Neuron (in vitro differentiated cells): Measurements from ENCODE around the gene PSD.
A peak's percentile ranks its signal among the peaks of the same experiment; 100 is the strongest.

Experiments used
- H2AFZ ChIP-seq: one replicate; pipeline ENCODE4 v1.6.1; 2013; ENCODE audit warnings: low read depth, mild to moderate bottlenecking, inconsistent platforms, low read length, moderate library complexity
- H3K27me3 ChIP-seq: one replicate; pipeline ENCODE4 v1.6.1; 2013; ENCODE audit warnings: low read length; ENCODE audit not compliant: insufficient read depth
- H3K36me3 ChIP-seq: one replicate; pipeline ENCODE4 v1.6.1; 2013; ENCODE audit warnings: low read length; ENCODE audit not compliant: insufficient read depth
- H3K4me1 ChIP-seq: one replicate; pipeline ENCODE4 v1.6.1; 2013; ENCODE audit warnings: low read length; ENCODE audit not compliant: insufficient read depth
- H3K4me3 ChIP-seq: 2 replicates; pipeline ENCODE4 v1.5.1; 2013; ENCODE audit warnings: mild to moderate bottlenecking, low read length, moderate library complexity
- H3K9me3 ChIP-seq: one replicate; pipeline ENCODE4 v1.6.1; 2013; ENCODE audit warnings: low read length

The PSD gene

GRCh38 chr10:102410429-102411073 is 8.0 kb downstream of the PSD start:
- Histone ChIP-seq H3K9me3 (no peaks in the 10 kb centered on the region), H3K4me1 (peaks cover 65% of the 10 kb centered on the region), H3K4me3 (no peak overlapping the region), H2AFZ (no peak overlapping the region), H3K27me3 (no peaks in the 10 kb centered on the region), H3K36me3 (no peaks in the 10 kb centered on the region)

- Histone ChIP-seq H3K9me3 (no peaks in the 10 kb centered on the region), H3K27me3 (no peaks in the 10 kb centered on the region), H3K36me3 (peaks cover 1% of the 10 kb centered on the region), H2AFZ (no peak overlapping the region), H3K4me1 (peaks cover 61% of the 10 kb centered on the region), H3K4me3 (peak overlapping the region; percentile 41)
Observed at GRCh38 chr10:102409604-102410428, 8.8 kb downstream of the PSD start.

- Histone ChIP-seq H2AFZ (no peak overlapping the region), H3K36me3 (peaks cover 8% of the 10 kb centered on the region), H3K4me3 (peak overlapping the region; percentile 41), H3K9me3 (no peaks in the 10 kb centered on the region), H3K27me3 (no peaks in the 10 kb centered on the region), H3K4me1 (peaks cover 52% of the 10 kb centered on the region)
Observed at GRCh38 chr10:102408728-102409603, 9.6 kb downstream of the PSD start.

GRCh38 chr10:102408131-102408727 is 10.4 kb downstream of the PSD start:
- Histone ChIP-seq H3K4me3 (peak overlapping the region; percentile 41), H3K27me3 (no peaks in the 10 kb centered on the region), H3K9me3 (no peaks in the 10 kb centered on the region), H3K36me3 (peaks cover 11% of the 10 kb centered on the region), H2AFZ (no peak overlapping the region), H3K4me1 (peaks cover 45% of the 10 kb centered on the region)

DNA sequence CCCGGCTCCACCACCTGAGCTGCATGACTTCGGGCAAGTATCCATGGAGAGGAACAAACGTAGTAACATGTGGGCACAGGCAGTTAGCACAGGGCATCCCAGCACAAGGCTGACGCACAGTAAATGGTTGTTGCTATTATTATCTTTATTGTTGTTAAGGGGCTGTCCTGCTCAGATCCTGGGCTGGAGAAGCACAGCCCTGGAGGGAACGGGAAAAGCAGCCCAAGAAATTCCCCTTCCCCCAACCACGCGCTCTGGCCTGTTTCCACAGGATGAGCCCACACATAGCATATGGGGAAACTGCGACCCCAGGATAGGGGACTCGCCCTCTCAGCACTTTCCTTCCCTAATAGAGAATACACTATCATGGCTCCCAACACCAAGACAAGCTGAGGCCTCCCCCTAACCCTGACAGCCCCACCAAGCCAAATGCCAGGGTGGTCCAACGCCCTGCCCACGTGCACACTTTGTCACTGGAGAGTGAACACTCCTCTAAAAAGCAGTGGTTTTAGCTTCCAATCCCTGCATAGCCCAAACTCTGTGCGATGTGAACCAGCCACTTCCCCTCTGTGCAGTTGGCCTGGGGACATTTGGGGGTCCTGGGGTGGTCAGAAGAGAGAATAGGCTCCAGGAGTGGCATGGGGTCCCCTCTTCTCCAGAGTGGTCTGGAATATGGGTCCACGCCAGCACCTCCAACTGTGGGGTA is 11.0 kb downstream of the PSD start:
- H3K4me1 ChIP-seq: peaks cover 39% of the 10 kb centered on the region
- H3K4me3 ChIP-seq: no peak overlapping the region
- peaks cover 13% of the 10 kb centered on the region for H3K36me3 ChIP-seq
- no peaks in the 10 kb centered on the region for H3K9me3 ChIP-seq
- no peak overlapping the region for H2AFZ ChIP-seq
- H3K27me3 ChIP-seq: no peaks in the 10 kb centered on the region

GRCh38 chr10:102406815-102407214 is 11.8 kb downstream of the PSD start:
- peaks cover 31% of the 10 kb centered on the region for H3K4me1 ChIP-seq
- H3K27me3 ChIP-seq: no peaks in the 10 kb centered on the region
- H3K36me3 ChIP-seq: peaks cover 13% of the 10 kb centered on the region

GRCh38 chr10:102405632-102406031 is 13.0 kb downstream of the PSD start:
- H2AFZ ChIP-seq: no peak overlapping the region
- H3K36me3 ChIP-seq: peaks cover 23% of the 10 kb centered on the region
- no peak overlapping the region for H3K4me3 ChIP-seq
- no peaks in the 10 kb centered on the region for H3K9me3 ChIP-seq
- H3K27me3 ChIP-seq: no peaks in the 10 kb centered on the region
- H3K4me1 ChIP-seq: peaks cover 20% of the 10 kb centered on the region

More at GRCh38 chr10:102406815-102407214, 11.8 kb downstream of the PSD start:
- no peak overlapping the region for H3K4me3 ChIP-seq
- no peaks in the 10 kb centered on the region for H3K9me3 ChIP-seq
- no peak overlapping the region for H2AFZ ChIP-seq

DNA sequence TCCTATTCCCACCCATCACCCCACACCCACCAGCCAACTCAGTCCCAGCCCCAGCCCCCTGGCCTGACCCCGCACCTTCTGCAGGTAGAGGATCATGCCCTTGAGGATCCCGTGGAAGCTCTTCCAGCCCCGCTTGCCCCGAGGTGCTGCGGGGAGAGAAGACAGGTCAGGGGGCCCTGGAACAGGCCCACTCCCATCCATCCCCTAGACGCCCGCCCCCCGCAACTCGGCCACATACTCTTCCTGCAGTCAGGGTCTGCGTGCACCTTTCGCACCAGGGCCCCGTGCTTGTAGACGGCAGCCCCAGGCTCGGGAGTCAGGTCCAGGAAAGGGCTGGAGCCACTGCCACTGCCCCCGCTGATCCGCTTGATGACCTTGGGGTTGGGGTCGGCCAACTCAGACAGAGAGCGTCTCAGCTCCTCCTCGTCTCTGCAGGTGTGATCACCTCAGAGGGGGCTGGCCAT is 13.4 kb downstream of the PSD start:
- Histone ChIP-seq H3K4me3 (no peak overlapping the region), H3K36me3 (peaks cover 25% of the 10 kb centered on the region), H3K4me1 (peaks cover 16% of the 10 kb centered on the region), H3K9me3 (no peaks in the 10 kb centered on the region), H3K27me3 (no peaks in the 10 kb centered on the region), H2AFZ (no peak overlapping the region)

DNA sequence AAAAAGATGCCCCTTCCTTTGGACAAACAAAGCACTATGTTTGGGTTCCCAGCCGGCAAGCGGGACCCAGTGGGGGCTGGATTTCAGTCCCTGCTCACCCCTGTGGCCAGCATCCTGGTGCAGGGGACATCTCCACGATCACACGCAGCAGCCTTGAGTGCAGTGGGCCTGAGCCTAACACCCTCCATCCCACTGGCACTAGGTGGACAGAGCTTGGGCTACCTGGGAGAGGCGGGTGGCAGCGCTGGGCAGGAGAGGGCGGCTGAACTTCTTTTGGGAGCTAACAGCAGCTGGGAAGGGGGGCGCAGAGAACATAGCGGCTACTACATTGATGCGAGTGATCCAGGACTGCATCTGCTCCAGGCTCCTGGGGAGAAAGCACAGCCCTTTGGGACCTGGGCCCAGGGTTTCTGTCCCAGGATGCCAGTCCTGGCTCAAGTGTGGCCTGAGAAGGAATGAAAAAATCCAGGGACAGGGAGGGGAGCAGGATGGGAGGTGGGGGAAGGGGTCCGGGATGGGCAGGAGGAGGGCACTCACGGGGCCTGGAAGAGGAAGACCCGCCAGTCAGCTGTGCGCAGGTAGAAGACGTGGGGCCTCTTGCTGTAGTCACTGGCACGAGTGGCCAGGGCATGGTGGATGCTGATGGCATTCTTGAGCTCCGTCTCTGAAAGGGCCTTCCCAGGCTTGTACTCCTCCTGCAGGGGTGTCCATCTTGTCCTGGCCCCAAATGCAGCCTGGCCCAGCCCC is 14.1 kb downstream of the PSD start:
- H3K27me3 ChIP-seq: no peaks in the 10 kb centered on the region
- peaks cover 27% of the 10 kb centered on the region for H3K36me3 ChIP-seq
- no peaks in the 10 kb centered on the region for H3K9me3 ChIP-seq
- peaks cover 13% of the 10 kb centered on the region for H3K4me1 ChIP-seq
- no peak overlapping the region for H2AFZ ChIP-seq
- H3K4me3 ChIP-seq: no peak overlapping the region

GRCh38 chr10:102403115-102403514 is 15.5 kb downstream of the PSD start:
- Histone ChIP-seq H3K36me3 (peaks cover 28% of the 10 kb centered on the region), H2AFZ (no peak overlapping the region), H3K27me3 (no peaks in the 10 kb centered on the region), H3K9me3 (no peaks in the 10 kb centered on the region), H3K4me1 (peaks cover 10% of the 10 kb centered on the region), H3K4me3 (no peak overlapping the region)

DNA sequence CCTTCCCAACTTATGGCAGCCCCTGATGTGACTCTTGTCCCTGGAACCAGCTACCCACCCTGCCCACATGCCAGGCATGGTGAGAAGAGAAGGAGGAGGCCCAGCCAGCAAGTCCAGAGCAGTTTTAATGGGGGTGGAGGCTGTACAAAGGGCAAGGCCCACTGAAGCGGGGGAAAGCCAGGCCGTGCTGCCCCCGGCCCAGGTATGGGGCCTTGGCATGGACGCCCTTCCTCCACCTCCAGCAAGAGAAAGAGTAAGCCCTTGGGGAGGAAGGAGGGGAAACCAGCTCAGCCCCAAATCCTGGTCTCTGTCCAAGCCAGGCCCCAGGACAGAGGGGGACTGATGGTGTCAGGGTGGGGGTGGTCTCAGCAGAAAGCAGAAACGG is 16.1 kb downstream of the PSD start:
- H3K4me1 ChIP-seq: peaks cover 6% of the 10 kb centered on the region
- H3K27me3 ChIP-seq: no peaks in the 10 kb centered on the region
- no peak overlapping the region for H3K4me3 ChIP-seq
- H2AFZ ChIP-seq: no peak overlapping the region
- H3K9me3 ChIP-seq: no peaks in the 10 kb centered on the region
- peaks cover 31% of the 10 kb centered on the region for H3K36me3 ChIP-seq
